ENCODE measurements around the gene HTR3C. TPM values are rescaled to one million over a fixed set of nuclear protein-coding genes. Genes with fewer than 3 reads are reported as not detected.
A peak's percentile ranks its signal among the peaks of the same experiment; 100 is the strongest.

The HTR3C gene, protein sequence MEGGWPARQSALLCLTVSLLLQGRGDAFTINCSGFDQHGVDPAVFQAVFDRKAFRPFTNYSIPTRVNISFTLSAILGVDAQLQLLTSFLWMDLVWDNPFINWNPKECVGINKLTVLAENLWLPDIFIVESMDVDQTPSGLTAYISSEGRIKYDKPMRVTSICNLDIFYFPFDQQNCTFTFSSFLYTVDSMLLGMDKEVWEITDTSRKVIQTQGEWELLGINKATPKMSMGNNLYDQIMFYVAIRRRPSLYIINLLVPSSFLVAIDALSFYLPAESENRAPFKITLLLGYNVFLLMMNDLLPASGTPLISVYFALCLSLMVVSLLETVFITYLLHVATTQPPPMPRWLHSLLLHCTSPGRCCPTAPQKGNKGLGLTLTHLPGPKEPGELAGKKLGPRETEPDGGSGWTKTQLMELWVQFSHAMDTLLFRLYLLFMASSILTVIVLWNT
- polyA plus RNA-seq (2013, experiment 1 of 2), result not detected
- not detected for polyA plus RNA-seq (2013, experiment 2 of 2)

DNA sequence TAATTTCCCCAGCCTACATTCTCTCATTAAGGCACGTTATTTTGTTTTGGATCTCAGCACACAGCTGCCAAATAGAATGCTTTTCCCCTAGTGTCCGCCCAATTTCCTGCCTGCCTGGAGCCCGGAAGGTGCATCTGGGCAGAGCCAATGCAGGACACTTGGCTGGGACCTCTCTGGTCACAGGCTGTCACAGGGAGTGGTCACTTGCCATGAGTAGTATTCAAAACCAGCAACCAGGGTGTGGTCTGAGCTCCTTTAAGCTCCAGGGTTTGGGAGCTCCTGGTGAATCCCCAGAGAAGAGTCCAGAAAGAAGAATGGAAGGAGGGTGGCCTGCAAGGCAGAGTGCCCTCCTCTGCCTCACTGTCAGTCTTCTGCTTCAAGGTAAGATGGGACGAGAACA, at the start of gene HTR3C:
Gene HTR3C (plus strand): TSS at position 281 of the 400 bp plus-strand sequence. CDS start 34 bp downstream, at position 315.
- WGBS, result 92% methylated on average over 4 of the region's 4 CpGs
- Histone ChIP-seq H2BK5ac (ENCODE audit: low read depth, low read length, poor library complexity, severe bottlenecking) (no peak within 1 kb of the TSS), H4K91ac (ENCODE audit: low read length) (no peak within 1 kb of the TSS), H3K4me3 (ENCODE audit: insufficient read depth in 1 of 2, low read depth in 1 of 2, low read length in 2 of 2) (no peak within 1 kb of the TSS), H3K18ac (ENCODE audit: low read depth in 1 of 2, low read length in 2 of 2) (no peak within 1 kb of the TSS), H2BK120ac (ENCODE audit: low read depth, low read length) (no peak within 1 kb of the TSS), H2AFZ (ENCODE audit: low read depth, low read length) (no peak within 1 kb of the TSS), H3K4me1 (ENCODE audit: control insufficient read depth, insufficient read depth, low read depth, low read length) (no peaks in the 10 kb centered on the region), H3K27ac (ENCODE audit: low read length, poor library complexity, severe bottlenecking) (no peak within 1 kb of the TSS), H3K14ac (ENCODE audit: low read length in 2 of 2) (no peak within 1 kb of the TSS), H2BK15ac (ENCODE audit: low read depth, poor library complexity, severe bottlenecking) (no peak within 1 kb of the TSS), H3K9ac (ENCODE audit: low read length) (no peak within 1 kb of the TSS), H3K4ac (ENCODE audit: low read depth in 1 of 2, low read length in 2 of 2) (no peak within 1 kb of the TSS), H3K4me2 (ENCODE audit: low read length, poor library complexity, severe bottlenecking) (no peak within 1 kb of the TSS), H3K9me3 (ENCODE audit: control insufficient read depth, low read length) (no peaks in the 10 kb centered on the region), H3K27me3 (ENCODE audit: control insufficient read depth in 1 of 2, insufficient read depth in 1 of 2, low read length in 2 of 2) (peaks cover 29 to 31% of the 10 kb centered on the region in 2 experiments), H4K8ac (ENCODE audit: low read length) (no peak within 1 kb of the TSS), H3K23ac (ENCODE audit: low read length in 2 of 2) (no peak within 1 kb of the TSS), H2BK12ac (ENCODE audit: low read length in 2 of 2) (no peak within 1 kb of the TSS), H3K36me3 (ENCODE audit: control insufficient read depth in 1 of 2, insufficient read depth in 2 of 2, low read depth in 1 of 2, low read length in 2 of 2) (no peaks in the 10 kb centered on the region), H3K79me1 (replicated peaks; ENCODE audit: low read length, poor library complexity, severe bottlenecking) (no peaks in the 10 kb centered on the region), H2AK5ac (ENCODE audit: low read length, severe bottlenecking) (no peak within 1 kb of the TSS)
- no peak for DNase-seq

DNA sequence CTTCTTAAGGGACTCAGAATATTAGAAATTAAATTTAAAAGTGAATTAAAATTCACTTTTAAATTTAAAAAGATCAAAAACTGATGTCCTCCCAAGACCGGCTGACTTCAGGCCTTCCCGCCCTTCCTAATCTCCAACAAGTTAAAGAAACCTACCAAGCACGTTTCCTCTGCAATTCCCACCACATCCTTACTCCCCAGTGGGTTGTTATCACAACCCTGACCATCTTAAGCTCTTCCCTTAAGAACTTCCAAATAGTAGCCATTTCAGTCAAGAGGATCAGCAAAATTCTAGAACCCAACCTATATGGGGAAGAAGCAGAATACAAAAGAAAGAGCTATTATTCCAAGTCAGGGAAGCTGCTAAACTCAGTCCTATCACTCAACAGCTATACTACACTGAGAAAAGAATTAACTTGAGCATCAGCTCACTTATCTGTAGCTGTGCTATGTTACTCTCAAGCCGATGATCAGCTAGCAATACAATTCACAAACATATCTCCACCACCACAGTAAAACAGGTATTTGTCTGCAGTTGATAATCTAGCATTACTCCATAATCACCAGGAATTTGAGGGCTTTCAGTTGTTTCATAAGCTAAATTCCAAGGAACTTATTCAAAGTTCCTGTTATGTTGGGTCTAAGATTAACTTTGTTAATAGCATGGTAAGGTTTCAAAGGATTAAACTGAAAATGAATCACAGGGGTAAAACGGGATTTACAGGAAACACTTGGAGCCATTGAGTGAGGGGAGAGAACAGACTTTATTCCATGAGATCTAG, 49.5 kb upstream of the HTR3C start:
- Histone ChIP-seq H3K27me3 (ENCODE audit: control insufficient read depth in 1 of 2, insufficient read depth in 1 of 2, low read length in 2 of 2) (no peaks in the 10 kb centered on the region), H4K8ac (ENCODE audit: low read length) (no peak overlapping the region), H3K27ac (ENCODE audit: low read length, poor library complexity, severe bottlenecking) (peak overlapping the region; percentile 87), H3K4me2 (ENCODE audit: low read length, poor library complexity, severe bottlenecking) (no peak overlapping the region), H4K91ac (ENCODE audit: low read length) (no peak overlapping the region), H2BK12ac (ENCODE audit: low read length in 2 of 2) (no peak overlapping the region), H3K23ac (ENCODE audit: low read length in 2 of 2) (no peak overlapping the region), H3K18ac (ENCODE audit: low read depth in 1 of 2, low read length in 2 of 2) (no peak overlapping the region), H2AFZ (ENCODE audit: low read depth, low read length) (no peak overlapping the region), H2BK5ac (ENCODE audit: low read depth, low read length, poor library complexity, severe bottlenecking) (no peak overlapping the region), H3K9ac (ENCODE audit: low read length) (peak overlapping the region; percentile 45), H2BK15ac (ENCODE audit: low read depth, poor library complexity, severe bottlenecking) (no peak overlapping the region), H2BK120ac (ENCODE audit: low read depth, low read length) (no peak overlapping the region), H3K4ac (ENCODE audit: low read depth in 1 of 2, low read length in 2 of 2) (no peak overlapping the region), H3K36me3 (ENCODE audit: control insufficient read depth in 1 of 2, insufficient read depth in 2 of 2, low read depth in 1 of 2, low read length in 2 of 2) (peaks cover 2 to 11% of the 10 kb centered on the region in 2 experiments), H3K14ac (ENCODE audit: low read length in 2 of 2) (no peak overlapping the region), H3K79me1 (replicated peaks; ENCODE audit: low read length, poor library complexity, severe bottlenecking) (peaks cover 23% of the 10 kb centered on the region), H3K9me3 (ENCODE audit: control insufficient read depth, low read length) (no peaks in the 10 kb centered on the region), H3K4me3 (ENCODE audit: insufficient read depth in 1 of 2, low read depth in 1 of 2, low read length in 2 of 2) (no peak overlapping the region), H2AK5ac (ENCODE audit: low read length, severe bottlenecking) (peak overlapping the region; percentile 83), H3K4me1 (ENCODE audit: control insufficient read depth, insufficient read depth, low read depth, low read length) (peaks cover 18% of the 10 kb centered on the region)
- 74% methylated on average over 5 of the region's 5 CpGs for WGBS
- peak; percentile 58 for DNase-seq

DNA sequence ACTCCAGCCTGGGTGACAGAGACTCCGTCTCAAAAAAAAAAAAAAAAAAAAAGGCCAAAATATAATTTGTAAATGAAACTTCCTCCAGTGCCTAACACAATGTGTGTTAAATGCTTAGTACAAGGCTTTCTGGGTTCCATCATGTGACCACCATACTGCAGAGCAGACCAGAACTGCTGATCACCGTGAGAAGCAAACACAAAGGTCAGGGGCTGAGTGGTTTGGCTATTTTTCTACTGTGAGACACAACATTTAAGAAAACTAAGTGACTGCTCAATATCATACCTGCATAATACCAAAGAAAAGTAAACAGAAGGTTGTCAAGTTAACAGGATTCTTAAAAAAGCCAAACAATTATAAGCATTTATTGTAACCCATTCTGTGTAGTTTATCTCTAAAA, 48.4 kb upstream of the HTR3C start:
- no peak overlapping the region for H2BK12ac ChIP-seq (ENCODE audit: low read length in 2 of 2)
- no peak overlapping the region for H2BK120ac ChIP-seq (ENCODE audit: low read depth, low read length)
- peak overlapping the region; percentile 87 for H3K27ac ChIP-seq (ENCODE audit: low read length, poor library complexity, severe bottlenecking)
- DNase-seq, result peak; percentile 51
- H3K4me1 ChIP-seq (ENCODE audit: control insufficient read depth, insufficient read depth, low read depth, low read length), result peaks cover 16% of the 10 kb centered on the region
- H2AK5ac ChIP-seq (ENCODE audit: low read length, severe bottlenecking), result no peak overlapping the region
- no peak overlapping the region for H2AFZ ChIP-seq (ENCODE audit: low read depth, low read length)
- no peak overlapping the region for H3K4me3 ChIP-seq (ENCODE audit: insufficient read depth in 1 of 2, low read depth in 1 of 2, low read length in 2 of 2)
- H3K27me3 ChIP-seq (ENCODE audit: control insufficient read depth in 1 of 2, insufficient read depth in 1 of 2, low read length in 2 of 2), result no peaks in the 10 kb centered on the region
- H3K9ac ChIP-seq (ENCODE audit: low read length), result no peak overlapping the region
- peaks cover 6 to 20% of the 10 kb centered on the region in 2 experiments for H3K36me3 ChIP-seq (ENCODE audit: control insufficient read depth in 1 of 2, insufficient read depth in 2 of 2, low read depth in 1 of 2, low read length in 2 of 2)
- H3K4ac ChIP-seq (ENCODE audit: low read depth in 1 of 2, low read length in 2 of 2), result no peak overlapping the region
- H4K8ac ChIP-seq (ENCODE audit: low read length), result no peak overlapping the region
- no peak overlapping the region for H4K91ac ChIP-seq (ENCODE audit: low read length)
- H3K9me3 ChIP-seq (ENCODE audit: control insufficient read depth, low read length), result no peaks in the 10 kb centered on the region
- H2BK15ac ChIP-seq (ENCODE audit: low read depth, poor library complexity, severe bottlenecking), result no peak overlapping the region
- H3K4me2 ChIP-seq (ENCODE audit: low read length, poor library complexity, severe bottlenecking), result no peak overlapping the region
- no peak overlapping the region for H3K18ac ChIP-seq (ENCODE audit: low read depth in 1 of 2, low read length in 2 of 2)
- no peak overlapping the region for H3K14ac ChIP-seq (ENCODE audit: low read length in 2 of 2)
- no peak overlapping the region for H3K23ac ChIP-seq (ENCODE audit: low read length in 2 of 2)
- WGBS, result 20% methylated on average over 1 of the region's 2 CpGs
- H2BK5ac ChIP-seq (ENCODE audit: low read depth, low read length, poor library complexity, severe bottlenecking), result no peak overlapping the region
- peaks cover 23% of the 10 kb centered on the region for H3K79me1 ChIP-seq (replicated peaks; ENCODE audit: low read length, poor library complexity, severe bottlenecking)

DNA sequence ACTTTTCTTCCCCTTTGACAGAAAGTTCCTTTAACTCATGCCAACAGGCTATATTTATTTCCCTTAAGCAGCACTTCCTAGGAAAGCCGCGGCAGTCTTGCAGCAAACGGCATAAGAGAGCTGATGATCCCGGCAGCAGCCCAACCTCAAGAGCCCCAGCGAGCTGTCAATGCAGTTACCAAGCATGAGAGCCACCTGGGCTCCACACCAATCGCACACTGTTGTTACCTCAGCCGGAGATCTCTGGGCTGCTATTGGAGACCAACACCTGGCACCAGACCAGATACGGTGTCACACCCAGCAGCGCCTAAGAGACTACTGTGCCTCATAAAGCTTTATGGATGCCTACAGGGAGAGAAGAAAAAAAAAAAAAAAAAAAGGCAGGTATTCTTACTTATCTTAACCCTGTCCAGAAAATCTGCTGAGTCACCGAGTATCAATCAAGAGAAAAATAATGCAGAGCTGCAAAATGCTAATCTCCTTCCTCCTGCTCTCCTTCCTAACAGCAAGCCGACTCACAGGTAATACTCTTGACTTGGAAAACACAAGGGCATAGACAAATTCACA, 46.8 kb upstream of the HTR3C start:
- H3K9me3 ChIP-seq (ENCODE audit: control insufficient read depth, low read length), result no peaks in the 10 kb centered on the region
- H2BK5ac ChIP-seq (ENCODE audit: low read depth, low read length, poor library complexity, severe bottlenecking), result no peak overlapping the region
- no peak overlapping the region for H3K4me2 ChIP-seq (ENCODE audit: low read length, poor library complexity, severe bottlenecking)
- H3K4ac ChIP-seq (ENCODE audit: low read depth in 1 of 2, low read length in 2 of 2), result no peak overlapping the region
- peak overlapping the region; percentile 66 for H3K27ac ChIP-seq (ENCODE audit: low read length, poor library complexity, severe bottlenecking)
- peaks cover 14% of the 10 kb centered on the region for H3K4me1 ChIP-seq (ENCODE audit: control insufficient read depth, insufficient read depth, low read depth, low read length)
- no peak overlapping the region for H3K4me3 ChIP-seq (ENCODE audit: insufficient read depth in 1 of 2, low read depth in 1 of 2, low read length in 2 of 2)
- peaks cover 27% of the 10 kb centered on the region for H3K79me1 ChIP-seq (replicated peaks; ENCODE audit: low read length, poor library complexity, severe bottlenecking)
- no peak overlapping the region for H3K9ac ChIP-seq (ENCODE audit: low read length)
- no peak overlapping the region for H2AFZ ChIP-seq (ENCODE audit: low read depth, low read length)
- no peak overlapping the region for H2BK120ac ChIP-seq (ENCODE audit: low read depth, low read length)
- no peak overlapping the region for H4K91ac ChIP-seq (ENCODE audit: low read length)
- H2AK5ac ChIP-seq (ENCODE audit: low read length, severe bottlenecking), result no peak overlapping the region
- H2BK15ac ChIP-seq (ENCODE audit: low read depth, poor library complexity, severe bottlenecking), result no peak overlapping the region
- WGBS, result 78% methylated on average over 10 of the region's 11 CpGs
- peaks cover 15 to 24% of the 10 kb centered on the region in 2 experiments for H3K36me3 ChIP-seq (ENCODE audit: control insufficient read depth in 1 of 2, insufficient read depth in 2 of 2, low read depth in 1 of 2, low read length in 2 of 2)
- H3K23ac ChIP-seq (ENCODE audit: low read length in 2 of 2), result no peak overlapping the region
- peak overlapping the region in 1 of 2 experiments; percentile 73 for H3K18ac ChIP-seq (ENCODE audit: low read depth in 1 of 2, low read length in 2 of 2)
- H3K27me3 ChIP-seq (ENCODE audit: control insufficient read depth in 1 of 2, insufficient read depth in 1 of 2, low read length in 2 of 2), result no peaks in the 10 kb centered on the region
- peak; percentile 28 for DNase-seq
- no peak overlapping the region for H3K14ac ChIP-seq (ENCODE audit: low read length in 2 of 2)
- H4K8ac ChIP-seq (ENCODE audit: low read length), result no peak overlapping the region
- peak overlapping the region in 1 of 2 experiments; percentile 63 for H2BK12ac ChIP-seq (ENCODE audit: low read length in 2 of 2)

Data from mesenchymal stem cell (in vitro differentiated cells and primary cell).